Skeletal muscle satellite cell (primary cell): ENCODE results near the gene PDGFB.
A peak's percentile ranks its signal among the peaks of the same experiment; 100 is the strongest.

Experiments used
- H3K27me3 ChIP-seq: 2 replicates; pipeline ENCODE4 v1.7.0; 2013; ENCODE audit warnings: low read length; ENCODE audit not compliant: control insufficient read depth, insufficient read depth
- H3K36me3 ChIP-seq: 2 replicates; pipeline ENCODE4 v1.7.0; 2013; ENCODE audit warnings: mild to moderate bottlenecking, control low read depth, low read length; ENCODE audit not compliant: insufficient read depth
- H3K4me1 ChIP-seq: 2 replicates; pipeline ENCODE4 v1.7.0; 2013; ENCODE audit warnings: low read length; ENCODE audit not compliant: control insufficient read depth, insufficient read depth
- H3K4me2 ChIP-seq: 2 replicates; pipeline ENCODE4 v1.7.0; 2013; ENCODE audit warnings: mild to moderate bottlenecking, low read length
- H3K4me3 ChIP-seq: 2 replicates; pipeline ENCODE4 v1.7.0; 2013; ENCODE audit warnings: low read length
- H3K9ac ChIP-seq: 2 replicates; pipeline ENCODE4 v1.7.0; 2013; ENCODE audit warnings: mild to moderate bottlenecking, low read depth, low read length, moderate library complexity
- H3K9me3 ChIP-seq: replicated peaks from 2 replicates; pipeline ENCODE4 v1.7.0; 2013; ENCODE audit warnings: mild to moderate bottlenecking, control low read depth, low read length

Gene PDGFB

DNA sequence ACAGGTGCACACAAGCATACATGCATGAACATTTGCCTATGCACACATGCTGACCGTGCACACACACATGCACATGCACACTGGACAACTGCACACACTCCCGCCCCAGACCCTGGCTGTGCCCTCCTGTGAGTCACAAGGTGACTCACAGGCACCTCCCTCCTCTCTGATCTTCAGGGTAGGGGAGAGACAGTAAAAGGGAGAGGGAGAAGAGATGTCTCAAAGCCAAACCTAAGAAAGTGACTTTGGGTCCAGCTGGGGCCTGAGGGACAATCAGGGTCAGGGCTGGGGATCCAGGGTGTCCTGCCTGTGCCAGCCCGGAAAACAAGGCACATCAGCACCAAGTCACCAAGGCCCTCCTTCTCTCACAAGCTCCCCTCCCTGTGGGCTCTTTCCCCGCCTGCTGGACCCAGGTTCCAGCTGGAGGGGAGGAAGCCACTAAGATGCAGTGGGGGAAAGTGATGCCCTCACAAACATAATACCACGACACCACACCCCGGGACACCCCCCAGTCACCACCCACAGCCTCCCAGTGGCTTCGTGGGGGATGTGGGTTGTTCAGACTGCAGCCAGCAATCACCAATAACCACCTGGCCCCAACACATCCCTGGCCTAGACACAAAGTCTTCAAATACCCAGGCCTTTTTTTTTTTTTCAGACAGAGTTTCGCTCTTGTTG is 39.3 kb downstream of the PDGFB start:
- H3K4me1 ChIP-seq, result peaks cover 29% of the 10 kb centered on the region
- H3K36me3 ChIP-seq, result no peaks in the 10 kb centered on the region
- H3K4me2 ChIP-seq, result peak overlapping the region; percentile 72
- peak overlapping the region; percentile 7 for H3K4me3 ChIP-seq
- no peaks in the 10 kb centered on the region for H3K27me3 ChIP-seq
- H3K9ac ChIP-seq, result peak overlapping the region; percentile 48
- H3K9me3 ChIP-seq, result no peaks in the 10 kb centered on the region

DNA sequence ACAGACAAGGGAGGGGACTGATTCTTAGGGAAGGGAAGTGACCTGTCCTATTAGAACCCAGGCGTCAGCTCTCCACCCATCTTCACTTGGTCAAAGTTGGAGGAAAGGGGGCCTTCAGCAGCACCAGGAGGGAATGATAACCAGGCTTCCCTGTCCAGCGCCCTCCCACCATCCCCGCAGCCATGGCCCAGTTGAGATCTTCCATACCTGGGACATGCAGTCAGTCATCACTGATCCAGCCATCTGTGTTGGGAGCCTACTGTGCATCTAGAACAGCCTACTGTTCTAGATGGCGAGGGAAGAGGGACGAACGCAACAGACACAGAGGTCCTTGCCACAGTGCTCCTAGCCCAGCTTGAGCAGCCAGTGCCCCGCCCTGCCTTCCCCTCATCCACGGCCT is 40.6 kb downstream of the PDGFB start:
- no peaks in the 10 kb centered on the region for H3K27me3 ChIP-seq
- no peak overlapping the region for H3K9ac ChIP-seq
- H3K36me3 ChIP-seq, result no peaks in the 10 kb centered on the region
- H3K4me2 ChIP-seq, result no peak overlapping the region
- H3K9me3 ChIP-seq, result no peaks in the 10 kb centered on the region
- peaks cover 29% of the 10 kb centered on the region for H3K4me1 ChIP-seq
- no peak overlapping the region for H3K4me3 ChIP-seq

DNA sequence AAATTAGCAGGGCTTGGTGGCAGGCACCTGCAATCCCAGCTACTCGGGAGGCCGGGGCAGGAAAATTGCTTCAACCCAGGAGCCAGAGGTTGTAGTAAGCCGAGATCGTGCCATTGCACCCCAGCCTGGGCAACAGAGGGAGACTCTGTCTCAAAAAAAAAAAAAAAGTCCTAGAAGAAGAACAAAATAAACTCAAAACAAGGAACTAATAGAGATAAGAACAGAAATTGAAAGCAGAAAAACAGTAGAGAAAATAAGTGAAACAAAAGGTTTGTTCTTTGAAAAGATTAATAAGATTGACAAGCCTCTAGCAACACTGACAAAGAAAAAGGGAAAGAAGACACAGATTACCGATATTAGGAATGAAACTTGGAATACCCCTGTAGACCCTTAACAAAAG is 47.2 kb downstream of the PDGFB start:
- Histone ChIP-seq H3K4me1 (no peaks in the 10 kb centered on the region), H3K9ac (no peak overlapping the region), H3K9me3 (peaks cover 8% of the 10 kb centered on the region), H3K4me2 (no peak overlapping the region), H3K36me3 (no peaks in the 10 kb centered on the region), H3K27me3 (peaks cover 4% of the 10 kb centered on the region), H3K4me3 (no peak overlapping the region)

DNA sequence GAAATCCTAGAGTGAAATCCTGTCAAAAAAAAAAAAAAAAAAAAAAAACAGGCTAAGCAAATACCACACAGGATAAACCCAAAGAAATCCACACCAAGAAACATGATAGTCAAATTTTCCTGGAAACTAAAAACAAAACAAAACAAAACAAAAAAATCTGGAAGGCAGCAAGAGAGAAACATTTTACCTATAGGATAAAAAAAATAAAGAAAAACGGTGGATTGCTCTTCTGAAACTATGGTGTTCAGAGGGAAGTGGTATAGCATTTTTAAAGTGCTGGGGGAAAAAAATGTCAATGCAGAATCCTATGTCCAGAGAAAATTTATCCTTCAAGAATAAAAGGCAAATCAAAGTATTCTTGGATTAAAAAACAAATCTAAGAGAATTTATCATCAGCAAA is 50.7 kb downstream of the PDGFB start:
- H3K36me3 ChIP-seq, result no peaks in the 10 kb centered on the region
- peaks cover 8% of the 10 kb centered on the region for H3K9me3 ChIP-seq
- no peak overlapping the region for H3K4me3 ChIP-seq
- H3K9ac ChIP-seq, result no peak overlapping the region
- H3K4me1 ChIP-seq, result no peaks in the 10 kb centered on the region
- no peak overlapping the region for H3K4me2 ChIP-seq
- H3K27me3 ChIP-seq, result peaks cover 4% of the 10 kb centered on the region

DNA sequence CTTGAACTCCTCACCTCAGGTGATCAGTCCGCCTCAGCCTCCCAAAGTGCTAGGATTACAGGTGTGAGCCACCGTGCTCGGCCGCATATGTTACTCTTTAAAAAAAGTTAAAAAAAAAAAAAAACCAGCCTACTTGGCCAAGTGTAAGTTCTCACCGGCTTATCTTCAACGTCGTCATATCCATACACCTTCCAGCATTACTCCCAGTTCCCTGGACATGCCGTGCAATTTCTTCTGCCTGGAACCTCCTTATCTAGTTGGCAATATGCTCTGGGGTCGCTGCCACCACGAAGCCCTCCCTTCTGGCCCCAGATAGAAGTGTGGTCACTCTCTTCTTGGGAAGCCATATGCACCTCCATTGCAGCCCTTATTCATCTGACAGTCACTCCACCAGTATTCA is 56.0 kb downstream of the PDGFB start:
- no peak overlapping the region for H3K4me2 ChIP-seq
- H3K9me3 ChIP-seq, result peaks cover 2% of the 10 kb centered on the region
- no peak overlapping the region for H3K4me3 ChIP-seq
- peaks cover 4% of the 10 kb centered on the region for H3K27me3 ChIP-seq
- peaks cover 22% of the 10 kb centered on the region for H3K4me1 ChIP-seq
- H3K9ac ChIP-seq, result no peak overlapping the region
- H3K36me3 ChIP-seq, result no peaks in the 10 kb centered on the region

DNA sequence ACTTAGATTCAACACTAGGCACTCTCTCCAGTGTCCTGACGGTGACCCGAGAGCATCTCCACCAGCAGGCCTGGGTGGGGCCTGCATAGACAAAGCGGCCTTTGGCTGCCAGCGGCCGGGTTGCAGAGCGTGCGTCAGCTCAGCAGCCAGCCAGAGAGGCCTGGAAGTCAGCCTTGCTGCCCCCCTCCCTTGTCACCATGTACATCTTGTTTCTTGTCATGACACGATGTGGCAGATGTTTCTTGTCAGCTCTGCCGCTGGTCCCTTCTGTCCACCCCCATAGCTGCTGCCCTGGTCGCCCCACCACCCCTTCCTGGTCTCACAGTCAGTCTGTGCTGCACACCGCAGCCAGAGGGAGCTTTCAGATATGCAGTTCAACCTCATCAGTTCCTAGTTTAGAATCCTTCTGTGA is 59.2 kb downstream of the PDGFB start:
- no peaks in the 10 kb centered on the region for H3K27me3 ChIP-seq
- H3K4me1 ChIP-seq, result peaks cover 24% of the 10 kb centered on the region
- peak overlapping the region; percentile 62 for H3K9ac ChIP-seq
- no peaks in the 10 kb centered on the region for H3K9me3 ChIP-seq
- H3K4me3 ChIP-seq, result no peak overlapping the region
- no peak overlapping the region for H3K4me2 ChIP-seq
- no peaks in the 10 kb centered on the region for H3K36me3 ChIP-seq

DNA sequence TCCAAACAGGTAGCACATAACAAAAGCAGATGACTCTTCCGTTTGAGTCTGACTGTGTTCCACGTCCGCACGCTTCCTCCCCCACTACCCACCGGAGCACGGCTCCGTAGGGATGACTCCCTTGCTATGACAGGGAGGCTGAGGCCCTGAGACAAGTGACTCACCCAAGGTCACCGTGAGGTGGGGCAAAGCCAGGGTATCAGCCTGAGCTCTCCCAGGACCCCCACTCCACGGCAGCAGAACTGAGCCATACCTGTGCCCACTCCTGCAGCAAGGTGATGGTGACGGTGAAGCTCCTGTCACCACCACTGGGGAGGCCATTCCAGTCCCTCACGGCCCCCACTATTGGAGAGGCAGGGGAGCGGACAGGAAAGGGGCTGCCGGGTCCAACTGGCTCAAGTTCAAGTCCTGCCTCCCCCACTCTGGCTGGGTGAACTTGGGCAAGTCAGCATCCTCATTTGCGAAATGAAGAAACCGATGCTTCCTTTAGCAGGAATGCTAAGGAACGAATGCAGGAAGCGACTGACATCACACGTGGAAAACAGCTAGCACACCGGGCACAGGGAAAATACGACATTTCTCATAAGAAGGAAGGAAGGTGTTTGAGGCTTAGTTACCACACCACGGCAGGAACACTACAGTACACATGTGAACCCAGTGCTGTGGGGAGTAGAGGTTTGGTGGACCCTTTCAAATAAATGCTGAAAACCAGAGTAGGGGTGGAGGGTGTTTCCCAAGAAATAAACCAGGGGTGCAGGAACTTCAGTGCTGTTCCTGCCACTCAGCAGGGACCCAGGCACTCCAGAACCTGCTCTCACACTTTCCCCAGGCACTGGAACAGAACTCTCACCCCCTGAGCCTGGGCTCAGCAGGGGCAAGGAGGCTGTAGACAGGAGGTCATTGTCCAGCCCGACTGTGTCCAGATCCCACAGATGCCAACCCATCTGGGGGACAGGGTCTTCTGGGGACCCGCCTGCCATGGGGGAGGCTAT is 59.9 kb downstream of the PDGFB start:
- Histone ChIP-seq H3K9me3 (no peaks in the 10 kb centered on the region), H3K4me1 (peaks cover 26% of the 10 kb centered on the region), H3K4me2 (peak overlapping the region; percentile 57), H3K4me3 (peak overlapping the region; percentile 28), H3K27me3 (no peaks in the 10 kb centered on the region), H3K9ac (peak overlapping the region; percentile 62), H3K36me3 (no peaks in the 10 kb centered on the region)

DNA sequence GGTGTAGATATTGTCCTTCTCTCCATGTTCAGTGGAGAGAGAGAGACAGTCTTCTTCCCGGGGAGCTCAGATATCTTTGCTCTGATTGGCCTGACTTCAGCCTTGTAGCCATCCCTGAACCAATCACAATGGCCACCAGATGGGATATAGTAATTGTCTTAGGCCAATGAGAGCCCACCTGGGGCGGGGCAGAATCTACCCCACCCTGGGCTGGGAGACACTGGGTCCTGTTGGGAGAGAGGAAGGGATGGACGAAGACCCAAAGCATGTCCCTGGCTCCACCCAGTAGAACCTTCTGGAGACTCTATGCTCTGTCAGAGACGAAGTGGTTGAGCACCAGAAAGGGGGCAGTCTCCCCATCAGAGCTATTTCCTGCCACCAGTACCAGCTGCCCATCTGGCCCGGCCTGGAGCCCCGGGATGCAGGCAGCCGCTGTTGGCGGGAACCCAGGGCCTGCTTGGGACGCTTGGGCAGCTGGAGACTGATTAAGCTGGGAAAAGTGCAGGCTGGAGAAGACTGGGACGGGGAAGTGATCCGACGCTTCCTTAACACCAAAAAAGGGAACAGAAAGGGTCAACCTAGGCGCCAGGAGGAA is 60.7 kb downstream of the PDGFB start:
- peak overlapping the region; percentile 62 for H3K9ac ChIP-seq
- peak overlapping the region; percentile 28 for H3K4me3 ChIP-seq
- peaks cover 34% of the 10 kb centered on the region for H3K4me1 ChIP-seq
- H3K27me3 ChIP-seq, result no peaks in the 10 kb centered on the region
- H3K36me3 ChIP-seq, result no peaks in the 10 kb centered on the region
- H3K4me2 ChIP-seq, result peak overlapping the region; percentile 57
- no peaks in the 10 kb centered on the region for H3K9me3 ChIP-seq

DNA sequence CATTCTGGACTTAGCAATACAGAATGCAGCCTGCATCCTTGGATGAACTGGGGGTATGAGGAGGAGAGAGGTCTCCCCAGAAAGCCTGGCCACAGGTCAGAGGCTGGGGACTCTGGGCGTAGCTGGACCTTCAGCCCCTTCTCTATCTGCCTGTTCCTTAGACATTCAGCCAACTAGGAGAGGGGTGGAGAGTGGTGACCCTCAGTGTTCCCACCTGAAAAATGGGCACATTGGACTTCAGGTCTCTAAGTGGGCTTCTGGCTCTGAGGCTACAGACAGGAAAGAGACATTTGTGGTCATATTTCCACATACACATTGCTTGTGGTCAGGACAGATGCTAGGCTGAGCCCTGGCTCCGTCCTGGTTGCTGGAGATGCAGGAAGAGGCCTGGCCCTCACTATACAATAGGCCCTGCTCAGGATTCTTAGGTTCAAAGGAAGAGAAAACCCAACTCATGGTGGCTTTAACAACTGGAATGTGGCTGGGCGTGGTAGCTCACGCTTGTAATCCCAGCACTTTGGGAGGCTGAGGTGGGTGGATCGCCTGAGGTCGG is 62.2 kb downstream of the PDGFB start:
- no peak overlapping the region for H3K4me2 ChIP-seq
- no peak overlapping the region for H3K9ac ChIP-seq
- peaks cover 49% of the 10 kb centered on the region for H3K4me1 ChIP-seq
- no peaks in the 10 kb centered on the region for H3K27me3 ChIP-seq
- no peaks in the 10 kb centered on the region for H3K36me3 ChIP-seq
- H3K9me3 ChIP-seq, result no peaks in the 10 kb centered on the region
- H3K4me3 ChIP-seq, result no peak overlapping the region

DNA sequence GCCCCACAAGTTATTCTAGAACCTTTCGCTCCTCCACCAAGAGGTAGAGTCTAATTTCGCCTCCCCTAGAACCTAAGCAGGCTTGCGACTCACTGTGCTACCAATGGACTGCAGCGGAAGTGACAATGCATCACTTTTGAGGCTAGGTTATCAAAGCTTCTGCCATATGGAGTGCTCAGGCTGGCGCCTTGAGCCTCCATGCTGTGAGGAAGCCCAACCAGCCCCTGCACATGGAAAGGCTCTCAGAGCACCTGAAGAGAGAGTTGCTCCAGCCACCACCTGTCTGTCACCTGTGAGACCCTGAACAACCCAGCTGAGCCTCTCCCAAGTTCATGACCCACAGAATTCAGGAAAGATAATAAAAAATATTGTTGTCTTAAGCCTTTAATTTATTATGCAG is 63.0 kb downstream of the PDGFB start:
- H3K4me1 ChIP-seq, result peaks cover 57% of the 10 kb centered on the region

DNA sequence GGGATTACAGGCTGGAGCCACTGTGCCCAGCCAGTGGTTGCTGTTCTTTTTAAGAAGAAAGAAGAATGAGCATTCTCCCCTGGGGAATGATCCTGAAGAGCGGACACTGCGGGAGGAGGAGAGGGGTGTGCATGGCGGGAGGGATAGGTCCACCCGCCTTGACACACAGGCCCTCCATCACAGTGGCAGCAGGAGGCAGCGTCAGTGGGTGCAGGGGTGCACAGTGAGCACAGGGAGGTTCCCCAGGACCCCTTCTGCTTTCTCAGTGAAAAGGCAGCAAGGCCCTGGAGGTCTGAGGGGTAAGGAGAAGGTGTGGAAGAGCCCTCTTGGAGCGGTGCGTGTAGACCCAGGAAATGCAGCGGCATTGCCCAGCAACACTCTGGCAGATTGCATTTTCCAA is 63.4 kb downstream of the PDGFB start:
- H3K27me3 ChIP-seq, result no peaks in the 10 kb centered on the region
- H3K4me3 ChIP-seq, result no peak overlapping the region
- H3K36me3 ChIP-seq, result no peaks in the 10 kb centered on the region
- peaks cover 61% of the 10 kb centered on the region for H3K4me1 ChIP-seq
- H3K9me3 ChIP-seq, result no peaks in the 10 kb centered on the region
- H3K9ac ChIP-seq, result no peak overlapping the region
- H3K4me2 ChIP-seq, result no peak overlapping the region

More for the DNA sequence above, 63.0 kb downstream of the PDGFB start:
- Histone ChIP-seq H3K27me3 (no peaks in the 10 kb centered on the region), H3K4me3 (no peak overlapping the region), H3K4me2 (no peak overlapping the region), H3K9ac (no peak overlapping the region), H3K36me3 (no peaks in the 10 kb centered on the region), H3K9me3 (no peaks in the 10 kb centered on the region)
